HG03378 (cell line): ENCODE results near the gene GP2.
"Not testable (repeated sequence)": the region's sequence is repeated elsewhere in the genome, so short reads cannot be mapped to it uniquely, and the experiment has no call there.

Experiments
- ATAC-seq: cut with Tn5 transposase; IDR thresholded peaks from one replicate; pipeline ENCODE4 v1.9.1; 2021; ENCODE audit warnings: mild to moderate bottlenecking, moderate library complexity; ENCODE audit not compliant: unreplicated experiment

Gene GP2

GRCh38 chr16:20326321-20326720, 992 bp downstream of the GP2 start:
- ATAC-seq, result no peak

GRCh38 chr16:20325005-20325404, 2.3 kb downstream of the GP2 start:
- ATAC-seq, result no peak

GRCh38 chr16:20323591-20324117, 3.7 kb downstream of the GP2 start:
- ATAC-seq, result no peak

DNA sequence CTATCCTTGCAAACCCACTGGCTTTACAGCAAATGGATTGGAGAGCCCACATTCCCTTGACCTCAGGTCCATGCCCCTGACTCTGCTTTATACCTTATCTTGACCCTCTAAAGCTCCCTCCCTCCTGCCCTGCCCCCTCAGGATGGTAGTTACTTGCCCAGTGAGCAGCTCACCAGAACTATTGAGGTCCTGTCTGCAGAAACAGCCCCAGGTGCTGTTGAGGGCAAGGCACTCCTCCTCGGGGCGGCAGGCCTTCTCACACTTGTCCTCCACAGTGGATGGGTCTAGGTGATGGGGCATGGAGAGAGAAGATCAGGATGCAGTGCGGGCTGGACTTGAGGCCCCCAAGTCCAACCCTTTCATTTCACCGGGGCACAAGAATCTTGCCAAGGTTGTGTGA, 4.6 kb downstream of the GP2 start:
- no peak for ATAC-seq

DNA sequence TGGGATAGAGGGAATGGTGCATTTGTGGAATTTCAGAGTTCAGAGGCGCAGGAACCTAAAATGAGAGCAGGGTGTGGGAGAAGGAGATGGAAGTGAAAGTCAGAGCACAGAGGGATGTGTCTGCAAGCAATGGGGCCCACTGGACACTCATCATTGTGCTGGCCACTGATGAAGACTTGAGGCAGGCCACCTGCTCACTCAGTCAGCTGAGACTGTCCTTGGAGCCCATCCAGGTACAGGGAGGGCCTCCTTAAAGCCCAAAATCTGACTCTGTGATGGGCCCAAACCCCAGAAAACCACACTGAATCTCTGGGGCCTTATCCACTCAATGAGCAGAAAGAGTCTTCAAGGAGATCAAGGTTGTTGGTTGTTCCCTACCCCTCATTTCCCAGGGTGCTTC, 5.6 kb downstream of the GP2 start:
- no peak for ATAC-seq

DNA sequence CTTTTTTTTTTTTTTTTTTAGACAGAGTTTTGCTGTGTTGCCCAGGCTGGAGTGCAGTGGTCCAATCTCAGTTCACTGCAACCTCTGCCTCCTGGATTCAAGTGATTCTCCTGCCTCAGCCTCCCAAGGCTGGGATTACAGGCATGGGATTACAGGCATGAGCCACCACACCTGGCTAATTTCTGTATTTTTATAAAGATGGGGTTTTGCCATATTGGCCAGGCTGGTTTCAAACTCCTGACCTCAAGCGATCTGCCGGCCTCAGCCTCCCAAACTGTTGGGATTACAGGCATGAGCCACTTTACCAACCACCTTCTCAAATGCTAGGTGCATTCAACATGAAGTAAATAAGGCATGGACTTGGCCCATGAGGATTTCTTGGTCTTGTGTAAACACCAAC, 6.3 kb downstream of the GP2 start:
- ATAC-seq, result not testable (repeated sequence)

DNA sequence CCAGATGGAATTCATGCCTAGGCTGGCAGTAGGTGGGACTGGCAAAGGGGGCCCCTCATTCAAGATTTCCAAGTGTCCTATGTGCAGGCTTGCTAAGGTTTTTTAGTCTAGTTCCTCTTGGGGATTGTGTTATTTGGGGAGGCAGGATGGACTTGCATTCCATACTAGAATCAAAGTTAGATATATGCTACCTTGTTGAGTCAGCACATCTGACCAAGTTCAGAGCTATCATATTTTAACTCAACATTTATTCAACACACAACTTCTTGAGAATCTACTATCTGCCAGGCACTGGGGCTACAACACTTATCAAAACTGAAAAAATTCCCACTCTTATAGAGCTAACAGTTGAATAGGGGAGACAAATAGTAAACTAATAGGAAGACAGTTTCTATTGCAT, 6.7 kb downstream of the GP2 start:
- ATAC-seq, result no peak

- no peak for ATAC-seq
Observed at GRCh38 chr16:20320178-20320577, 7.1 kb downstream of the GP2 start.

DNA sequence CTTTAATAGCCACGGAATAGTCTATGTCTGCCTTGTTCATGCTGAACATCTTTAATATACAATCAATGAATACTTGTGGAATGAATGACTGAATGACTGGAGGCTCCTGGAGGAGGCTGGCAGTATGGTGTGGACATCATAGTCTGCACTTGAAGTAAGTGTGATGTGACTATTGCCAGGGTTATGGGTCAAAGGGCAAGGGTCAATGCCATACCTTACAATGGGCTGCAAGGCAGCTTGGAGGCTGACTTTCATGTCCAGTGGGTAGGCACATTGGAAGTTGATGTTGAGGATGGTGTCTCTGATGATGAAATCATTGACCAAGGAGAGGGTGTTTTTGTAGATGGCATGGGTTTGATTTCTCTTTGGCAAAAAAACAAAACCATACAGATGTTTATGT, 7.9 kb downstream of the GP2 start:
- no peak for ATAC-seq

- ATAC-seq, result no peak
Observed at GRCh38 chr16:20318437-20318836, 8.9 kb downstream of the GP2 start.

DNA sequence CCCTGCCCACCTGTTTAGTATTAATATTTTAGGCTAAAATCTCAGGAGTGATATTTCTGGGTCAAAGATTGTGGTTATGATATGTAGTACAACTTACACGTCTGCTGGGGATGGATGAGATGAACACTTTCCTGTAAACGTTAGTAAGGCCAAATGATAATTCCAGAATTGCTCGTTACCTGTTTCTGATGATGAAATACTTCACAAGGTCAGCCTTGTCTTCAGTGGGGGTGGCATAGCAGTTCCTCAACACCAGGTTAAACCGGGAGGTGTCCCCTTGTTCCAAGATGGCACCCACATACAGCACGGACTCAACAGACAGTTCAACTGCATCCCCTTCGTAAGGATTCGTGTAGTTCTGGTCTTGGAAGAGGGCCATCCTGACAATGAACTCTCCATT, 9.3 kb downstream of the GP2 start:
- ATAC-seq, result no peak

- no peak for ATAC-seq
Observed at GRCh38 chr16:20317117-20317516, 10.2 kb downstream of the GP2 start.

DNA sequence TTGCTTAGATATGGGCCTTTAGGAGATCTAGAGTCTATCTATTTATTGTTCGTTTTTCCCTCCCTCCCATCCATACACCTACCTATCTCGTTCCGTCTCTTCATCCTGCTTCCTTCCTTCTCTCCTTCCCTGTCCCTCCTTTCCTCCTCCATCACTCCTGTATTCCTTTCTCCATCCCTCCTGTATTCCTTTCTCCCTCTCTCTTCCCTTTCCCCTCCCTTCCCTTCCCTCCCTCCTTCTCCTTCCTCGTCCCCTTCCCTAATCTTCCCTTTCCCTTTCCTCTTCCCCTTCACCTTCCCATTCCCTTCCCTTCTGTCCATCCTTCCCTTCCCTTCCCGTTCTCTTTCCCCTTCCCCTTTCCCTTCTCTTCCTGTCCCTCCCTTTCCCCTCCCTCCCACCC, 10.6 kb downstream of the GP2 start:
- ATAC-seq, result no peak

DNA sequence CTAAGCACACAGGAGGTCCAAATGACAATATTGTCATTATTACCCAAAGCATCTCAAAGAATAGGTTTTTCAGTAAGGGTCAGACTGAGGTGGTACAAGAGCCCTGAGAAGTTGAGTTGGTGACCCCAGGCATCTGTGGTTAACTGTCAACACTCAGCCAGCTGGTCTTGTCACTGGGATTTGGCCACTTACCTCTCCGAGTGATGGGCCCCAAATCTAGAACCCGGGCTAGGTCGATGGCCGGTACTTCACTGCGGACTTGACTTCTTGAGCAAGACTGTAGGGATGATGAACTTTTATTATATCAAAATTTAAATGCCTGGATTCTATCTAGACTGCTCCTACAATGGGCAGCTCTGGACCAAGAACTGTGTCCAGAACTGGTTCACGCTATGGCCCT, 11.5 kb downstream of the GP2 start:
- ATAC-seq, result no peak

GRCh38 chr16:20314575-20314974, 12.7 kb downstream of the GP2 start:
- ATAC-seq, result no peak

DNA sequence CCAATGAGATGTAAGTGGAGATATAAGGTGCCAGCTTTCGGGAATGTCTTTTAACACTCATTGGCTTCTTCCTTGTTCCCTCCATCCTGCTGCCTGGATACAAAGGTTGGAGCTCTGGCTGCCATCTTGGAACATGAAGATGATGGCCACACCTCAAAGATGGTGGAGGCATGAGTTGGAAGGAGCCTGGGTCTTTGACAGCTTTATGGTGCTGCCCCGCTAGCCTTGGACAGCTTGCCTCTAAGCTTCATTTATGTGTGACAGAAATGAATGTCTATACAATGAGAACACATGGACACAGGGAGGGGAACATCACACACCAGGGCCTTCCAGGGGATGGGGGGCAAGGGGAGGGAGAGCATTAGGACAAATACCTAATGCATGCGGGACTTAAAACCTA, 13.6 kb downstream of the GP2 start:
- ATAC-seq, result no peak

- not testable (repeated sequence) for ATAC-seq
Observed at GRCh38 chr16:20312536-20313095, 14.7 kb downstream of the GP2 start.

- ATAC-seq, result no peak
Observed at GRCh38 chr16:20311548-20311947, 15.8 kb downstream of the GP2 start.

DNA sequence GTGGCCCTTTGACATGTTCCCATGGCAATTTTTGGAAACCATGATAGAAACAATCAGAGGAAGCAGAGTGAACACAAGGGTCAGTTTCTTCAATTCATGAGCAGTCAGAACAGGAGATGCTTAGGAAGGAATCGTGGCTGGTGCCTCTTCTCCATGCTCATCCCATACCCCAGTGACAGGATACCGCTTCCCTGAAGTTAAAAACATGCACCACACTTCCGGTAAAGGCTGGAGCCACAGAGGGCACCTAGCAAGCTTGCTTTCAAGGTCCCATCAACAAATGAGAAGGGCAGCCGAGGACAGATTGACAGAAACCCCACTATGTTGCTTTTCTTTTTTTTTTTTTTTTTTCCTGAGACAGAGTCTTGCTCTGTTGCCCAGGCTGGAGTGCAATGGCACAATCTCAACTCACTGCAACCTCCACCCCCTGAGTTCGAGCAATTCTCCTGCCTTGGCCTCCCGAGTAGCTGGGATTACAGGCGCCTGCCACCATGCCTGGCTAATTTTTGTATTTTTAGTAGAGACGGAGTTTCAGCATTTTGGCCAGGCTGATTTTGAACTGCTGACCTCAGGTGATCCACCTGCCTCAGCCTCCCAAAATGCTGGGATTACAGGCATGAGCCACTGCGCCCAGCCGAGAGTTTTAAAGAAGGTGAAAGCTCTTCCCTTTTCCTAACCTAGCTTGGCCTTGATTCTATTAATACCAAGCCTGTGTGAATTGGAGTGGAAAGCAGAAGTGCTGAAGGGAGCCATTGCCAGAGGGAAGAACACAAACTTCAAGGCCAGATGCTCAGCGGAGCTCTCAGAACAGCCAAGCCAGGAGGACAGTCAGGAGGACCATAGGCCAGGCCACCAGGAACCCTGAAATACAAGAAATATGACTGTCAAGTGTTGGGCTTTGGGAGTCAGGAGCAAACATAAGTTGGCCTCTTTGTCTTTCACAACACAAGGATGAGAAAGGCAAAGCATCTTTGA, 16.6 kb downstream of the GP2 start:
- no peak for ATAC-seq

DNA sequence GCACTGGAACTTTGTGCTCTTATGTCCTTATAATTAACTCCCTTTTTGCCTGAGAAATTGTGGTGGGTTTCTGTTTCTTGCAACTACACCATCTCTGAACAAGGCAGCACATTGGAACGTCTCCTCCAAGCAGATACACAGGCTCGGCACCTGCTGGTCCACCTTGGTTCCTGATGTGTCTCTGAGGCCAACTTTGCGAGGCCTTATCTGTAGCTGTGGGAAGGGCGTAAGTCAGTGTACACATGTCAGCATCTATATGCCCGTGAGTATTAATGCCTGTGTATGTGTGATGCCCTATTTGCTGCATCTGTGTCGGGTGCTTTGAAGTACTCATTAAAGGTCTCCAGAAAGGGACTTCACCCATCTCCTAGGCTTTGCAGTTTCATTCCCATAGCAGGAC, 17.5 kb downstream of the GP2 start:
- ATAC-seq, result no peak

DNA sequence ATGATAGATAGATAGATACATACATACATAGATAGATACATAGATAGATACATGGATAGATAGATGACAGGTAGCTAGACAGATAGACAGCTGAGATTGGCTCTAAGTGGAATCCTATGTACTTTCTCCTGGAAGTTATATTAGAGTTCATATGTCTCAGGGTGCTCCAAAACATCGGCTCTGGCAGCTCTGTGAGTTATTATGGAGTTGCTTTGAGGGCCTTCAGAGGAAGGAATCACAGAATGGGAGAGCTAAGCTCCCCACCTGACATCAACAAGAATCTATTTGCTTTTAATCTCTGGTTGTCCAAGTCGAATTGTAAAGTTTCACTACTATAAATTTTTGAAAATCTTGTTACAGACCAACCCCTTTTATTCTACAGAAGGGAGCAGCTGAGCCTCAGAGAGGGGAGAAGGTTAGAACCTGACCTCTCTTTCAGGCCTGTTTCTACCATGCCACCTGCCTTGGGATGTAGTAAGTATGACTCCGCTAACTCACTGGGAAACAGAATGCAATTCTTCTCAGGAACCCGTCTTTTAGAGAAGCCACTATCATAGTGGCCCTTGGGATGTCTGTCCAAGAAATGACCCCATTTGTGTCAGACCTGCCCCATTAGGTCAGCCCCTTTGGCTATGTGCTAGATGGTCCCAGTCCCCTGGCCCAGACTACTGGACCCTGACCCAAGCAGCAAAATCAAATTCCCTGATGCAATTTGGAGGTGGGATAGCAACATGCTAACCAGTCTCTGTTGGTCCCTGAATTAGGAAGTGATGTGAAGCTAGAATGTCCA, 18.3 kb downstream of the GP2 start:
- no peak for ATAC-seq
